Activated CD4-positive, alpha-beta T cell treated with anti-CD3 and anti-CD28 coated beads, Interleukin-2, amount 50 U/mL, for 24 hours (primary cell): ENCODE results near the gene ZNF584.

ENCODE experiments used
- DNase-seq, 2 donors: peaks; one replicate each; pipeline ENCODE4 v3.0.0-alpha.2; 2020; ENCODE audit warnings: low read depth in 1 of 2, low spot score in 1 of 2

ZNF584 gene

DNA sequence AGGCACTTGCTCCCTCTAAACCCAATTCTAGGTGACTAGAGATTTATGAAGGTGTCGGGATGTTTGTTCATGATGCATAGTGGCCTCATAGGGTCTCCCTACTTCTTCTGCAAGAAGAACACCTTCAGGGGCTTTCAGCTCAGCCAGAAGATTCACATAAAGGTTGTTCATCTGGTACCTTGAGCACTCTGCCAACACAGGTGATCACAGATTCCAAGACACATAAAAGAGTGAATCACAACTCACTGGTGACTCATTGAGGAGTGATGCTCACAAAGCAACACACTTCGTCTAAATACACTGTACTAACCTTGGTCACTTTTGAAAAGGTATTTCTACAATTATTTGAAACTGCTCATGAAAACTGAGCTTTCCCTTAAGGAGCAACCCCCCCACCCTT lies 51.6 kb downstream of the ZNF584 start:
- DNase-seq = no peak

DNA sequence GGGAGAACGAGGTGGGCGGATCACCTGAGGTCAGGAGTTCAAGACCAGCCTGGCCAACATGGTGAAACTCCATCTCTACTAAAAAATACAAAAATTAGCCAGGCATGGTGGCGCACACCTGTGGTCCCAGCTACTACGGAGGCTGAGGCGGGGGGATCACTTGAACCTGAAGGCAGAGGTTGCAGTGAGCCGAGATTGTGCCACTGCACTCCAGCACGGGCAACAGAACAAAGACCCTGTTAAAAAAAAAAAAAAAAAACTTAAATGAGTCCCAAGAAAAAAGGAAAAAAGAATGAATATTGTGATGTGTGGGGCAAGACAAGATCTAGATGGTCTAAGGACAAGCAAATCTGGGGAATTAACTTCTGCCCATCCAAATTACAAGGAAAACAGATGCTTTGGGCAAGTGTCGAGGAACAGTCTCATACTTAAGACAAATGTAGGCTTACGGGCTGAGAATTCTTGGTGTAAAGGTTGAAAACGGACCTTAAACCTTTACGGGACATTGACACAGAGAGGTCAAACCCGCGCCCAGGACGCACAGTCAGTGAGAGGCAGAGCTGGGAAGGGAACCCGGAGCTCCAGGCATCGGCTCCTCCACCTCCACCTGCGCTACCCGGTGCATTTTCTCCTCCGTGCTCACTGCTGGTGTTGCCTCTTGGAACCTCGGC lies 57.8 kb downstream of the ZNF584 start:
- no peak for DNase-seq

DNA sequence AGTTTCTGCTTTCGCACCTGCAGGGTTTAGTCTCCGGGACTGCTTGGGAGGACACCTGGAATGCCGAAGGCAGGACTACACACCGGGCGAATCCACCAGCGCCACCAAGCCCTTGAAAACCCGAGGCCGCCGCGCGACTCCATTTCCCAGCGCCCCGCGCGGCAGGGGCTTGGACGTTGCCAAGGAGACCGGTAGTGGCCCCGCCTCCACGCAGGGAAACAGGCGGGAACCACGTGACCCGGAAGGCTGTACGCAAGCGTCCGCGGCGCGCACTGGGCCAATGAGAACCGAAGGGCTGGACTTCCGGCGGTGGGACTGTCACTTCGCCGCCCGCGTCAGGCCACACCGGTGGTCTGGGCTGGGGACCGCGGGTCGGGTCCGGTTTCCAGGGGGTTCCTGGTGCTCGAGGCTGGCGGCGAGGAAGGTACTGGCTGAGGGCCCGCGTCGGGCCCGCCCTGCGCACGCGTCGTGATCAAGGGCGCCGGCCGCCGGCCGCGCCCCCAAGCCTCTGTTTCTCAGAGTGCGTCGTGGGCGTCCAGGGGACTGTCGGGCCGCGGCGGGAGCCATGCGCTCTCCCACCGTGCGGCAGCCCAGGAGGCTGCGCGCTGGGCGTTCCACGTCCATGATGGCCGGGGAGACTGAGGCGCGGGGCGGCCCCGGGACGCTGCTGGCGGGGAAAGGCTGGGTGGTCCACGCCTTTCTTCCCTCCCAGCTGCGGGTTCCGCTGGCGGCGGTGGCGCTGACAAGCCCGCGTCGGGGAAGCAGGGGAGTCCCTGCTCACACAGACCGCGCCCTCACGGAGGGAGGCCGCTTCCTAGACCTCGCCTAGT lies 58.5 kb downstream of the ZNF584 start, which contains the start of gene ZNF324:
ZNF324 (plus strand) TSS at position 321 of the 830 bp plus-strand sequence. CDS start 2,106 bp downstream, outside the sequence.
- peak; percentile 90 to 96 for DNase-seq
